Measurements from ENCODE around the gene C19orf33.

GRCh38 chr19:38255383-38256014, 48.6 kb upstream of the C19orf33 start:
- TF ChIP-seq CTCF (IDR thresholded peaks at IDR 0.05; ENCODE audit: low read depth, low read length) (no peak), POLR2A (IDR thresholded peaks at IDR 0.05; ENCODE audit: extremely low read depth, insufficient read length) (no peak), MYC (IDR thresholded peaks at IDR 0.05; ENCODE audit: low read depth, low read length) (no peak)

Measured in NB4 (cell line).